B cell (primary cell): ENCODE results near the gene RPIA. TPM values are rescaled to one million over a fixed set of nuclear protein-coding genes. Genes with fewer than 3 reads are reported as not detected.

Source experiments
- ATAC-seq: fragments of 200-7000 bp; cut with Tn5 transposase; one replicate; pipeline ENCODE4 v1.10.0; 2021; ENCODE audit warnings: low read depth, mild to moderate bottlenecking, moderate number of reproducible peaks, moderate library complexity
- CTCF ChIA-PET: fragments of 350-600 bp; sonication (Branson Sonifier 250); formaldehyde crosslinking; loops from one replicate; lab custom pipeline; 2021; ENCODE audit warnings: antibody characterized with exemption, inconsistent platforms; lab: Charles Lee
- POLR2A ChIA-PET: fragments of 350-600 bp; sonication (Branson Sonifier 250); formaldehyde crosslinking; loops from one replicate; lab custom pipeline; 2021; ENCODE audit warnings: antibody characterized with exemption; lab: Charles Lee
- DNase-seq: peaks from one replicate; pipeline ENCODE4 v3.0.0; 2013
- H2AFZ ChIP-seq: 2 replicates; pipeline ENCODE4 v1.6.1; 2012; ENCODE audit warnings: mild to moderate bottlenecking, low read depth, low read length; ENCODE audit not compliant: insufficient read depth, poor library complexity, severe bottlenecking
- H3K27ac ChIP-seq, 2 donors: 1 replicate in 1 of 2; 2 replicates in 1 of 2; pipeline ENCODE4 v1.5.1; 2012 to 2013; ENCODE audit warnings: low read length in 2 of 2, mild to moderate bottlenecking in 2 of 2, moderate library complexity in 1 of 2
- H3K27me3 ChIP-seq, 4 experiments: fragments of 200-600 bp in 1 of 4; sonication (generic) in 1 of 4; replicated peaks in 1 of 4; 1 replicate in 2 of 4; 2 replicates in 2 of 4; pipeline versions ENCODE4 v1.6.1 to v1.7.0; 2013 to 2016; ENCODE audit warnings: low read length in 3 of 4, mild to moderate bottlenecking in 2 of 4, mixed read lengths in 1 of 4, moderate library complexity in 1 of 4; ENCODE audit not compliant: insufficient read depth in 4 of 4, control insufficient read depth in 3 of 4; ENCODE audit errors: control extremely low read depth in 1 of 4
- H3K36me3 ChIP-seq, 2 experiments: replicated peaks in 1 of 2; 1 replicate in 1 of 2; 2 replicates in 1 of 2; pipeline versions ENCODE4 v1.6.1 to v1.7.1; 2013; ENCODE audit warnings: low read length in 1 of 2; ENCODE audit not compliant: insufficient read depth in 2 of 2, control insufficient read depth in 1 of 2; ENCODE audit errors: control extremely low read depth in 1 of 2, extremely low read depth in 1 of 2
- H3K4me1 ChIP-seq, 2 donors: fragments of 200-600 bp in 1 of 2; sonication (generic) in 1 of 2; 1 replicate in 1 of 2; 2 replicates in 1 of 2; pipeline versions ENCODE4 v1.5.1 to v1.6.1; 2013 to 2017; ENCODE audit warnings: low read length in 2 of 2; ENCODE audit not compliant: control insufficient read depth in 2 of 2, insufficient read depth in 2 of 2
- H3K4me2 ChIP-seq: replicated peaks from 2 replicates; pipeline ENCODE3; 2012; ENCODE audit warnings: mild to moderate bottlenecking, low read depth, low read length; ENCODE audit not compliant: poor library complexity, severe bottlenecking
- H3K4me3 ChIP-seq, 5 experiments: fragments of 200-600 bp in 1 of 5; sonication (generic) in 1 of 5; 1 replicate in 3 of 5; 2 replicates in 2 of 5; pipeline versions ENCODE4 v1.5.1 to v1.7.0; 2011 to 2016; ENCODE audit warnings: low read length in 4 of 5, mild to moderate bottlenecking in 4 of 5, low read depth in 2 of 5, control low read depth in 1 of 5, moderate library complexity in 1 of 5; ENCODE audit not compliant: insufficient read depth in 1 of 5; ENCODE audit errors: control extremely low read depth in 1 of 5, extremely low read depth in 1 of 5
- H3K79me2 ChIP-seq: fragments of 200-600 bp; sonication (generic); one replicate; pipeline ENCODE4 v1.6.0; 2016; ENCODE audit warnings: low read length; ENCODE audit not compliant: control insufficient read depth, insufficient read depth
- H3K9ac ChIP-seq: fragments of 200-600 bp; sonication (generic); 2 replicates; pipeline ENCODE4 v1.6.1; 2017; ENCODE audit warnings: mild to moderate bottlenecking, low read length, moderate library complexity
- H3K9me3 ChIP-seq, 3 donors: one replicate each; pipeline versions ENCODE4 v1.6.1 to v1.7.1; 2013; ENCODE audit warnings: low read length in 2 of 3; ENCODE audit not compliant: control insufficient read depth in 2 of 3, insufficient read depth in 1 of 3; ENCODE audit errors: control extremely low read depth in 1 of 3
- H4K20me1 ChIP-seq: 2 replicates; pipeline ENCODE4 v1.6.0; 2012; ENCODE audit warnings: mild to moderate bottlenecking, low read length; ENCODE audit not compliant: insufficient read depth, control insufficient read depth, poor library complexity, severe bottlenecking
- H3K27ac Mint-ChIP-seq: one replicate; pipeline ENCODE4 v1.8.0; 2021; ENCODE audit warnings: mixed read lengths
- H3K27me3 Mint-ChIP-seq: one replicate; pipeline ENCODE4 v1.8.0; 2021; ENCODE audit warnings: mixed read lengths
- H3K4me1 Mint-ChIP-seq: one replicate; pipeline ENCODE4 v1.8.0; 2021; ENCODE audit warnings: mixed read lengths
- H3K4me3 Mint-ChIP-seq: one replicate; pipeline ENCODE4 v1.8.0; 2021; ENCODE audit warnings: mixed read lengths
- H3K9me3 Mint-ChIP-seq: one replicate; pipeline ENCODE4 v1.8.0; 2022; ENCODE audit warnings: mixed read lengths; ENCODE audit not compliant: insufficient read depth
- CTCF ChIP-seq: fragments of 200-600 bp; IDR thresholded peaks from one replicate; pipeline ENCODE4 v1.8.0; 2022; ENCODE audit warnings: antibody characterized with exemption, mild to moderate bottlenecking
- EZH2 ChIP-seq: IDR thresholded peaks from 2 replicates; pipeline ENCODE4 v1.6.1; 2012; ENCODE audit warnings: borderline replicate concordance, low read depth, mild to moderate bottlenecking, moderate library complexity, low read length; ENCODE audit not compliant: insufficient read depth, poor library complexity, severe bottlenecking
- WGBS: methylation state at CpG from one replicate; pipeline ENCODE4 v1.1.5; 2013; ENCODE audit warnings: missing lambda C conversion rate; ENCODE audit not compliant: insufficient coverage; 5-methylcytosine and 5-hydroxymethylcytosine counted together
- intact Hi-C: fragments of 100-400 bp; cut with micrococcal nuclease; formaldehyde crosslinking; loops from one replicate; pipeline ENCODE4 v1.10.0; 2022
- polyA plus RNA-seq: library from polyadenylated mRNA; depleted of rRNA; stranded (reverse); fragments of >200 nt; gene quantifications from 2 replicates; pipeline ENCODE4 v1.2.3, GENCODE V29; 2012
- total RNA-seq, 2 donors: library from RNA; stranded (reverse); fragments of 120-200 nt in 1 of 2; gene quantifications; 1 replicate in 1 of 2; 2 replicates in 1 of 2; pipeline versions ENCODE4 v1.2.3 to v1.2.4, GENCODE V29; 2013 to 2022

The RPIA gene
- total and polyA plus RNA-seq, 2 donors (not counting 1 experiment from before 2014, with no cell fraction given) = 9.4 to 19.7 TPM

- intact Hi-C loops = no loop called here
- H3K4me3 Mint-ChIP-seq = no peak overlapping the region
- Histone ChIP-seq H3K4me3 (no peak overlapping the region), H3K9ac (no peak overlapping the region), H3K27me3 (no peaks in the 10 kb centered on the region), H3K9me3 (no peaks in the 10 kb centered on the region), H3K4me1 (no peaks in the 10 kb centered on the region), H4K20me1 (no peaks in the 10 kb centered on the region), H3K79me2 (no peaks in the 10 kb centered on the region), H3K36me3 (no peaks in the 10 kb centered on the region), H2AFZ (no peak overlapping the region), H3K4me2 (no peak overlapping the region), H3K27ac (no peak overlapping the region)
- H3K4me1 Mint-ChIP-seq = no peaks in the 10 kb centered on the region
- H3K27me3 Mint-ChIP-seq = no peaks in the 10 kb centered on the region
- DNase-seq (no peak), ATAC-seq (no peak)
- ChIA-PET POLR2A (no interaction called here), CTCF (interaction anchor here (6.0 kb wide), 1 partner anchor 11 kb away, joined by 54 read pairs; no protein-coding TSS in a partner anchor)
- 71% methylated on average over 1 of the region's 4 CpGs for WGBS
- H3K9me3 Mint-ChIP-seq = no peaks in the 10 kb centered on the region
- no peak for TF ChIP-seq EZH2
- TF ChIP-seq CTCF = no peak
- H3K27ac Mint-ChIP-seq = no peak overlapping the region
Measured at GRCh38 chr2:88659538-88659915, 31.9 kb upstream of the RPIA start.

GRCh38 chr2:88660622-88661021 is 30.9 kb upstream of the RPIA start:
- H3K4me3 Mint-ChIP-seq = no peak overlapping the region
- CTCF ChIA-PET = interaction anchor here (6.0 kb wide), 1 partner anchor 10 kb away, joined by 54 read pairs; no protein-coding TSS in a partner anchor

More at GRCh38 chr2:88660622-88661021, 30.9 kb upstream of the RPIA start:
- no peak for ATAC-seq
- H3K4me1 ChIP-seq = no peaks in the 10 kb centered on the region
- no peaks in the 10 kb centered on the region for H3K27me3 Mint-ChIP-seq
- H3K27me3 ChIP-seq = no peaks in the 10 kb centered on the region
- H3K27ac ChIP-seq = no peak overlapping the region
- no peaks in the 10 kb centered on the region for H3K4me1 Mint-ChIP-seq
- no peak for DNase-seq
- no CpG with 5 or more reads among the region's 1 CpG for WGBS
- no peaks in the 10 kb centered on the region for H3K9me3 ChIP-seq
- intact Hi-C loops = no loop called here
- H4K20me1 ChIP-seq = no peaks in the 10 kb centered on the region
- no peak overlapping the region for H2AFZ ChIP-seq
- TF ChIP-seq CTCF (no peak), EZH2 (no peak)
- no peak overlapping the region for H3K4me3 ChIP-seq
- no peak overlapping the region for H3K27ac Mint-ChIP-seq
- no peak overlapping the region for H3K9ac ChIP-seq
- POLR2A ChIA-PET = no interaction called here
- H3K36me3 ChIP-seq = no peaks in the 10 kb centered on the region
- no peak overlapping the region for H3K4me2 ChIP-seq
- H3K79me2 ChIP-seq = no peaks in the 10 kb centered on the region
- H3K9me3 Mint-ChIP-seq = no peaks in the 10 kb centered on the region
